Smooth muscle cell of trachea (primary cell): ENCODE measurements around the gene TNFSF4. TPM values are rescaled to one million over a fixed set of nuclear protein-coding genes. Genes with fewer than 3 reads are reported as not detected.

Source experiments
- total RNA-seq: library from RNA; depleted of rRNA; stranded (reverse); fragments of >200 nt; gene quantifications from 2 replicates; pipeline ENCODE4 v1.2.1, GENCODE V29; 2014

TNFSF4 gene
- total RNA-seq = 0.87 and 1.2 TPM in 2 replicates

GRCh38 chr1:173206816-173207568 lies at the start of gene TNFSF4:
Gene TNFSF4, minus strand, starts transcription at chr1:173207331. Its CDS starts 155 bp downstream, at chr1:173207176.

Other genes starting within 250 kb of the TNFSF4 start
- gene TNFSF18, start 156.4 kb downstream of the TNFSF4 start, total RNA-seq = under 0.01 and 0.15 TPM in 2 replicates